LNCaP clone FGC (cell line): ENCODE results near the gene OMP.

Experiments used
- DNase-seq: peaks from one replicate; pipeline ENCODE4 v3.0.0-alpha.2; 2011; ENCODE audit warnings: low read depth
- H3K4me3 ChIP-seq: 2 replicates; pipeline ENCODE4 v1.5.1; 2011; ENCODE audit warnings: mild to moderate bottlenecking, low read depth, low read length, control low read depth
- TF ChIP-seq, protein P1 (sequence below): IDR thresholded peaks from 2 replicates; pipeline ENCODE4 v1.5.1; 2012; ENCODE audit warnings: mild to moderate bottlenecking; ENCODE audit not compliant: control insufficient read depth, insufficient read depth; ENCODE audit errors: extremely low read depth

The OMP gene

DNA sequence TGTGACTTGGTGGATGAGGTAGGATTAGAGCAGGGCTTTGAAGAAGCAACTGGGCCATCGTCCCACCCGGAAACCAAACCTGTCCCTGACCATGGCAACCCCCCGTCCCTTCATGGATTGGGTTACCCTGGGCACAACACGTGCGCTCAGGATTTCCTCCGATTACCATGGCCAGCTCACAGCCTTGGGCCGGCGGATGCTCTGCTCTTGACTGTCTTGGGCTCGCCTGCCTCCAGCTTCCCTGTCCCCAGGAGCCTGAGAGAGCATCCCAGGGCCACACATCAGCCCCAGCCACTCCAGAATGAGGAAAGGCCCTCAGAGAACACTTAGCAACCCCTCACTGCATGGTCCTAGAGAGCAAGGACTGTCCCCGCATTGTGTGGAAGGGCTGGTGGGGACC lies 48.2 kb downstream of the OMP start:
- no peak for DNase-seq
- no peak overlapping the region for H3K4me3 ChIP-seq
- TF ChIP-seq, protein P1, sequence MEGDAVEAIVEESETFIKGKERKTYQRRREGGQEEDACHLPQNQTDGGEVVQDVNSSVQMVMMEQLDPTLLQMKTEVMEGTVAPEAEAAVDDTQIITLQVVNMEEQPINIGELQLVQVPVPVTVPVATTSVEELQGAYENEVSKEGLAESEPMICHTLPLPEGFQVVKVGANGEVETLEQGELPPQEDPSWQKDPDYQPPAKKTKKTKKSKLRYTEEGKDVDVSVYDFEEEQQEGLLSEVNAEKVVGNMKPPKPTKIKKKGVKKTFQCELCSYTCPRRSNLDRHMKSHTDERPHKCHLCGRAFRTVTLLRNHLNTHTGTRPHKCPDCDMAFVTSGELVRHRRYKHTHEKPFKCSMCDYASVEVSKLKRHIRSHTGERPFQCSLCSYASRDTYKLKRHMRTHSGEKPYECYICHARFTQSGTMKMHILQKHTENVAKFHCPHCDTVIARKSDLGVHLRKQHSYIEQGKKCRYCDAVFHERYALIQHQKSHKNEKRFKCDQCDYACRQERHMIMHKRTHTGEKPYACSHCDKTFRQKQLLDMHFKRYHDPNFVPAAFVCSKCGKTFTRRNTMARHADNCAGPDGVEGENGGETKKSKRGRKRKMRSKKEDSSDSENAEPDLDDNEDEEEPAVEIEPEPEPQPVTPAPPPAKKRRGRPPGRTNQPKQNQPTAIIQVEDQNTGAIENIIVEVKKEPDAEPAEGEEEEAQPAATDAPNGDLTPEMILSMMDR, result no peak

DNA sequence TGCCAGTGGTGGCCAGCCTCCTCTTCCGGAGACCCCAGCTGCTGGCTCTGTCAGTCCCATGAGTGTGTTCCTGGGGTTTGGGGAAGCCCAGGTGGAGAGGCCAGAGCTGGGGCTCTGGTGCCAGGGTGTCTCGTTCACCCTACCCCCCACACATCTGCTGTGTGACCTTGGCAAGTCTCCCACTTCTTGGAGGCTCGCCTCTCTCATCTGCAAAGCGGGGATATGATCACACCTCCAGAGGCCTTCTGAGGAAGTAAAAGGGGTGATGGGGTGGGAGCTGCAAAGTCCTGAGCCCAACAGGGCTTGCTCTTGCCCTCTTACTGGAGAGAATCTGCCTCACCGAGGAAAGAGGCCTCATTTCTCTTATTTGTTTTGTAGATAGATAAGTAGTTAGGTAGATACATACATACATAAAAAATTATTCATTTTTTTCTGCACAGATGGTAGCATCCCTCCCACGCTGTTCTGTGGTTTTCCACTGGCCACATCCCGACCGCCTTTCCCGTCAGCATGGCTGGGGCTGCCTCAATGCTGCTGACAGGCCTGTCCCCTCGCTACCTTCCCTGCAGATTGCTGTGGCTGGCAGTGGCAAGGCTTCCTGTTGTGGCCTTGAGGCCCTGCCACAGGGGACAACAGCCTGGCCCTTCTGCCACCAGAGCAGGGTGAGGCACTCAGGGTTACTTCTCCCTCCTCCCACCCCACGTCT lies 49.3 kb downstream of the OMP start:
- DNase-seq, result no peak
- TF ChIP-seq, protein P1, result no peak
- no peak overlapping the region for H3K4me3 ChIP-seq

DNA sequence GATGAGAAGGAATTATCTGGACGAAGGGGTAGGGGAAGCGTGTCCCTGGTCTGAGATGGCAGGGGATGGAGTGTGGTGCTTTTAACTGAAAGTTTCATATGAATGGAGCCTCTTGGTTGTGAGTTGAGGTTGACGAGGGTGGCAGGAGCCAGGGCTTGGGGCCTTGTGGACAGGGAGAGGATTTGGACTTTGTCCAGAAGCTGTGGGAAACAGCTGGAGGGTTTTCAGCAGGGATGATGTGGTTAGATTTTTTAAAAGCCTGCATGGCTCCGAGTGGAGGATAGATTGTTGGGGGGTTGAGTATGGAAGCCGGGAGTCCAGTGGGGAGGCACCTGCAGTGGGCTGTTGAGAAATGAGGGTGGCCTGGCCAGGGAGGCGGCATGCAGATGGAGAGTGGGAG lies 50.2 kb downstream of the OMP start:
- H3K4me3 ChIP-seq, result no peak overlapping the region
- no peak for DNase-seq
- TF ChIP-seq, protein P1, result no peak
